Activated gamma-delta T cell treated with anti-CD3 and anti-CD28 coated beads, Interleukin-2, amount 50 U/mL, for 16 hours (primary cell): ENCODE data around the gene AKR1C8.
"Not testable (repeated sequence)": the region's sequence is repeated elsewhere in the genome, so short reads cannot be mapped to it uniquely, and the experiment has no call there.

Experiments used
- DNase-seq: peaks from one replicate; pipeline ENCODE4 v3.0.0-alpha.2; 2020; ENCODE audit warnings: low read depth

AKR1C8 gene

GRCh38 chr10:5168897-5169420, 16.0 kb downstream of the AKR1C8 start:
- no peak for DNase-seq

GRCh38 chr10:5165738-5166137, 19.2 kb downstream of the AKR1C8 start:
- no peak for DNase-seq

GRCh38 chr10:5163487-5163886, 21.5 kb downstream of the AKR1C8 start:
- DNase-seq = no peak

GRCh38 chr10:5159126-5159525, 25.8 kb downstream of the AKR1C8 start:
- no peak for DNase-seq

- no peak for DNase-seq
Measured at GRCh38 chr10:5157501-5157900, 27.4 kb downstream of the AKR1C8 start.

- no peak for DNase-seq
Measured at GRCh38 chr10:5155951-5156350, 29.0 kb downstream of the AKR1C8 start.

- DNase-seq = no peak
Measured at GRCh38 chr10:5151076-5151475, 33.9 kb downstream of the AKR1C8 start.

- DNase-seq = no peak
Measured at GRCh38 chr10:5148678-5149032, 36.3 kb downstream of the AKR1C8 start.

GRCh38 chr10:5147981-5148677, 36.8 kb downstream of the AKR1C8 start:
- no peak for DNase-seq

- DNase-seq = no peak
Measured at GRCh38 chr10:5147255-5147980, 37.5 kb downstream of the AKR1C8 start.

- no peak for DNase-seq
Measured at GRCh38 chr10:5146920-5147254, 38.1 kb downstream of the AKR1C8 start.

GRCh38 chr10:5143137-5143536, 41.8 kb downstream of the AKR1C8 start:
- DNase-seq = no peak

GRCh38 chr10:5142199-5142598, 42.8 kb downstream of the AKR1C8 start:
- DNase-seq = no peak

- not testable (repeated sequence) for DNase-seq
Measured at GRCh38 chr10:5137699-5138098, 47.3 kb downstream of the AKR1C8 start.

- no peak for DNase-seq
Measured at GRCh38 chr10:5136468-5137087, 48.4 kb downstream of the AKR1C8 start.

GRCh38 chr10:5135581-5135980, 49.4 kb downstream of the AKR1C8 start:
- no peak for DNase-seq

- no peak for DNase-seq
Measured at GRCh38 chr10:5125315-5126044, 59.5 kb downstream of the AKR1C8 start.

GRCh38 chr10:5123886-5124285, 61.1 kb downstream of the AKR1C8 start:
- no peak for DNase-seq

- not testable (repeated sequence) for DNase-seq
Measured at GRCh38 chr10:5119997-5120396, 65.0 kb downstream of the AKR1C8 start.

GRCh38 chr10:5117026-5117425, 67.9 kb downstream of the AKR1C8 start:
- DNase-seq = no peak

GRCh38 chr10:5116621-5117020, 68.3 kb downstream of the AKR1C8 start:
- no peak for DNase-seq

- DNase-seq = not testable (repeated sequence)
Measured at GRCh38 chr10:5109861-5110260, 75.1 kb downstream of the AKR1C8 start.
